ENCODE measurements around the gene ARHGEF37.

ARHGEF37 gene

DNA sequence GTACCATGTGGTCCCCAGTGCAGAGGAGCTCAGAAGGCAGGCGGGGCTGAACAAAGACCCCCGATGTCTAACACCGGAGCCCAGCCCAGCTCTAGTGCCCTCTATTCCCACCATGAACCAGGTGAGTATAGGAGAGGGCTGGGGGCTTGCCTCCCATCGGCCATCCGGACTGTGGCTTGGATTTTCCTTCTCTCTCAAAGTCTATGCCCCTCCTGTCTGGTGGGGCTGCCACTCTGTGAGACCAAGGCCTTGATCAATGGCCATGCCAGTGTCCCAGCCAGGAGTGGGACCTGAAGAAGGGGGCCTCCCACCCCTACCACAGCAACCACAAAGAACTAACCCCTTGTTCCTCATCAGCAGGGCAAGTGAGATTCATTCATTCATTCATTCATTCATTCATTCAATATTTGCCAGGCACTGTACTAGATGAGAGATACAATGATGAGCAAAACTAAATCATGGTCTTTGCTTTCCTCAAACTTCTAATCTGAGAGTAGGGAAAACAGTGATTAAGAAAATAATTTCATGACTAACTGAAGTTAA is 47.6 kb downstream of the ARHGEF37 start:
- 83 to 87% methylated on average over 1 to 3 of the region's 5 CpGs for WGBS, 2 experiments (ENCODE audit: insufficient coverage in 2 of 2)
- Histone ChIP-seq H3K4me3 (ENCODE audit: extremely low read depth, insufficient read depth, low read length, poor library complexity, severe bottlenecking) (no peak overlapping the region), H3K27ac (ENCODE audit: low read depth, low read length, severe bottlenecking) (no peak overlapping the region), H3K4me1 (ENCODE audit: control insufficient read depth, insufficient read depth, low read length, poor library complexity, severe bottlenecking) (peaks cover 30% of the 10 kb centered on the region), H3K36me3 (ENCODE audit: control insufficient read depth, insufficient read depth, low read length) (no peaks in the 10 kb centered on the region), H3K9me3 (ENCODE audit: control insufficient read depth, low read length) (no peaks in the 10 kb centered on the region)

DNA sequence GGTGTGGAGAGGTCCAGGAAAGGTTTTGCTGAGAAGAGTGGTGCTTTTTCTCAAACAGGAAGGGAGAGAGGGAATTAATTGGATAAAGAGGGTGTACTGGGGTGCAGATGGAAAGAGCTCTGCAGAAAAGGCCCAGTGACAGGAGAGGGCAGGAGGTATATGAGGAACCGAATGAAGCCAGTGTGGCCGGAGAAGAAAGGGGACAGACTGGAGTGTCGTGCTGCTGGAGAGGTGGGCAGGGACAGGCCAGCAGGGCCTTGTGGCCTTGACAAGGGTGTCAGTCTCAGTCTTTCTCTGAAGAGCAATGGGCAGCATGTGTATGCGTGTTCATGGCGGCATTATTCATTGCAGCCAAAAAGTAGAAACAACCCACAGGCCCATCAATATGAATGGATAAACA is 48.1 kb downstream of the ARHGEF37 start:
- H3K36me3 ChIP-seq (ENCODE audit: control insufficient read depth, insufficient read depth, low read length) = no peaks in the 10 kb centered on the region
- 95 to 98% methylated on average over 4 to 5 of the region's 5 CpGs for WGBS, 2 experiments (ENCODE audit: insufficient coverage in 2 of 2)
- peaks cover 30% of the 10 kb centered on the region for H3K4me1 ChIP-seq (ENCODE audit: control insufficient read depth, insufficient read depth, low read length, poor library complexity, severe bottlenecking)
- H3K4me3 ChIP-seq (ENCODE audit: extremely low read depth, insufficient read depth, low read length, poor library complexity, severe bottlenecking) = no peak overlapping the region
- no peak overlapping the region for H3K27ac ChIP-seq (ENCODE audit: low read depth, low read length, severe bottlenecking)
- H3K9me3 ChIP-seq (ENCODE audit: control insufficient read depth, low read length) = no peaks in the 10 kb centered on the region

DNA sequence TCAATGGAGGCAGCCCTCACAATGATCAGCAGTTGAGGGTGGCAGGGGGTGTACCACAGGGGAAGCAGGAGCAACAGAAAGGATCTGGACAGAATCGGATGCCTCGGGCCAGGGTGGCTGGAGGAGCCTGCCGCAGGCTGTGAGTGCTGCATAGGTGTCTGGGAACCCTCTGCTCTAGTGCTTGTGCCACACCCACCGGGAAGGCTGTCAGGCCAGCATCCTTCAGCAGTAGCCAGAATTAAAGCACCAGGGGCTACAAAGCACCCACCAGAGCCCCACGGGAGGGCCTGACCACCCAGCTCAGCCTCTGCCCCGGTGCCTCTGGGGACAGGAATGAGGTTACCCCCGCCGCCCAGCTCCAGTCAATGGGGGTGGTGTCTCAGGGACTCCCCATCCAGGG is 49.0 kb downstream of the ARHGEF37 start:
- Histone ChIP-seq H3K27ac (ENCODE audit: low read depth, low read length, severe bottlenecking) (no peak overlapping the region), H3K36me3 (ENCODE audit: control insufficient read depth, insufficient read depth, low read length) (no peaks in the 10 kb centered on the region), H3K4me3 (ENCODE audit: extremely low read depth, insufficient read depth, low read length, poor library complexity, severe bottlenecking) (no peak overlapping the region), H3K4me1 (ENCODE audit: control insufficient read depth, insufficient read depth, low read length, poor library complexity, severe bottlenecking) (peaks cover 30% of the 10 kb centered on the region), H3K9me3 (ENCODE audit: control insufficient read depth, low read length) (no peaks in the 10 kb centered on the region)
- 86 to 88% methylated on average over 7 to 8 of the region's 8 CpGs for WGBS, 2 experiments (ENCODE audit: insufficient coverage in 2 of 2)

GRCh38 chr5:149631506-149631905 is 50.2 kb downstream of the ARHGEF37 start:
- WGBS, 2 experiments (ENCODE audit: insufficient coverage in 2 of 2) = 100% methylated on average over 2 of the region's 2 CpGs
- Histone ChIP-seq H3K27ac (ENCODE audit: low read depth, low read length, severe bottlenecking) (no peak overlapping the region), H3K36me3 (ENCODE audit: control insufficient read depth, insufficient read depth, low read length) (no peaks in the 10 kb centered on the region), H3K4me1 (ENCODE audit: control insufficient read depth, insufficient read depth, low read length, poor library complexity, severe bottlenecking) (peaks cover 22% of the 10 kb centered on the region), H3K4me3 (ENCODE audit: extremely low read depth, insufficient read depth, low read length, poor library complexity, severe bottlenecking) (no peak overlapping the region), H3K9me3 (ENCODE audit: control insufficient read depth, low read length) (no peaks in the 10 kb centered on the region)

DNA sequence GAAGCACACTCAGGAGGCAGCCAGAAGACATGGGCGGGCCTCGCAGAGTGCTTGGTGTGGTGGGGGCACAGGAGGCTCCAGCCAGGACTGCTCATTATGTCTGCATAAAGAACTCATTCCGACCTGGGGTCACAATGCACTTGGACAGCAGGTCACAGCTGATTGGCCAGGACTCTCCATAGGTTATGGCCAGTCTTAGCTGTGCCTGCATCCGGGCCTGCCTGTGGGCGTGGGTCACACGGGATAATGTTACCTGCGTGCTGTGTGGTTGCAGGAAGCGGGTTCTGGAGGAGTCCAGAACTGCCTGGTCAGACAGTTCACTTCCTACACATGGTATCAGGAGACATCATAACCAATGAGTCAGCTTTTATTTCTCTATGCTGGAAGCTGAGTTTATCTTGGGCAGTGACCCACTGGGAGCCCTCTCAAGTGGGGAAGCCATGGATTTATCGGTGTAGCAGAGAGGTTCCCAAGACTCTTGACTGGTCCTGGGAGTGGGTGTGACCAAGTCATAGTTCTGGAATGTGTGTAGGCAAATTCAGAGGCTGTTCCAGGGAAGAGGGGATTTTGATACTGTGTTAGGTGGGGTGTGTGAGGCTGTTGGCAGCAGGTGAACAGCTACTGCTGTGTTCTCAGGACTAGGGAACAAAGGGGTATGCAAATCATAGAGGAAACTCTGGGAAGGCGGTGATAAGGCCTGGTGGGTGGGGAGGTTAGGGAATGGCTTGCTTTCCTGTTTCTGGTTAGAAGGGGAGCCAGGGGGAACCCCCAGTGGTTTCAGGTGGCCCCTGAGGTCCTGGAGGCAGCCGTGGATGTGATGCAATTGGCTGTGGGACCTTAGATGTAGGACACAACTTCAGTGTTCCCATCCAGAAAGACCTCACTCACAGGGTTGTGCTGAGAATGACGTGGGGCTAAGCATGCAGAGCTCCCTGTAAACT is 51.3 kb downstream of the ARHGEF37 start:
- WGBS, 2 experiments (ENCODE audit: insufficient coverage in 2 of 2) = 82 to 84% methylated on average over 8 to 11 of the region's 12 CpGs
- Histone ChIP-seq H3K4me3 (ENCODE audit: extremely low read depth, insufficient read depth, low read length, poor library complexity, severe bottlenecking) (no peak overlapping the region), H3K27ac (ENCODE audit: low read depth, low read length, severe bottlenecking) (no peak overlapping the region), H3K9me3 (ENCODE audit: control insufficient read depth, low read length) (no peaks in the 10 kb centered on the region), H3K4me1 (ENCODE audit: control insufficient read depth, insufficient read depth, low read length, poor library complexity, severe bottlenecking) (peaks cover 22% of the 10 kb centered on the region), H3K36me3 (ENCODE audit: control insufficient read depth, insufficient read depth, low read length) (no peaks in the 10 kb centered on the region)

DNA sequence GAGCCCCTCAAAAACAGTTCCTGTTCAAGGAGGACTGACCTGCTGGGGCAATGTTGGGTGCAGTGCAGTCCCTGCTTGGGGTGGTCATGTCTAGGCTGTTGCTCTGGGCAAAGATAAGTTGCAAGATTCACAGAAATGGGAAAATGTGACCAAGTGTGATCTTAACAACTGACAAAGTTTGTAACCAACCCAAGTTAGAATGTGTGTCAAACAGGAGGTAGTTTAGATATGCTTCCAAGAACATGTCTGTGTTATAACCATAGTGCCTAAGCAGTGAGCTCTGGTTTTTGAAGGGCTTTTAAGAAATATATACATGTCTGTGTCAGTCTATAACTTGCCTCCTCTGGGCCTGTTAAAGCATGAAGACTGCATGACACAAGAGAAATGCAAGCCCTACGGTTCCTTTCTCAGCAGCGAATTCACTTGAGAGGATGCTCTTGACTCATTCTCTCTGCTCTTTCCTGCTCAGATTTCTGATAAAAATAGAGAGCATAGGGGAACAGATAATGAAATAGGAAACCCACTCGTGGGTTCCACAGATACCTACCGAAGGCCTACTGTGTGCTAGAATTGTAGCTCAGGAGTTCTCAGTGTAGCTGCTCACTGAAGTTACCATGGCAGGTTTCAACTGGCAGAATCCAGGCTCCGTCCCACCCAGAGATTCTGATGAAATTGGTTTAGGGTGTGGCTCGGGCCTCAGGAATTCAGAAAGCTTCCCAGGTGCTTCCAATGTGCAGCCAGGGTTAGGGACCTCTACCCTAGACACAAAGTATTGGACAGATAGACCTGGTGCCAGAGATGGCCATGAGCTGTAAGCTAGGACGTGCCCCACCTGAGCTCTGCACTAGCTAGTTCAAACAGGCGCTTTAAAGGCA is 52.4 kb downstream of the ARHGEF37 start:
- 78 to 88% methylated on average over 7 to 8 of the region's 8 CpGs for WGBS, 2 experiments (ENCODE audit: insufficient coverage in 2 of 2)
- Histone ChIP-seq H3K36me3 (ENCODE audit: control insufficient read depth, insufficient read depth, low read length) (no peaks in the 10 kb centered on the region), H3K27ac (ENCODE audit: low read depth, low read length, severe bottlenecking) (peak overlapping the region; percentile 16), H3K4me1 (ENCODE audit: control insufficient read depth, insufficient read depth, low read length, poor library complexity, severe bottlenecking) (peaks cover 22% of the 10 kb centered on the region), H3K9me3 (ENCODE audit: control insufficient read depth, low read length) (no peaks in the 10 kb centered on the region), H3K4me3 (ENCODE audit: extremely low read depth, insufficient read depth, low read length, poor library complexity, severe bottlenecking) (no peak overlapping the region)

GRCh38 chr5:149635394-149635793 is 54.1 kb downstream of the ARHGEF37 start:
- 83 to 100% methylated on average over 1 to 2 of the region's 2 CpGs for WGBS, 2 experiments (ENCODE audit: insufficient coverage in 2 of 2)
- Histone ChIP-seq H3K4me1 (ENCODE audit: control insufficient read depth, insufficient read depth, low read length, poor library complexity, severe bottlenecking) (peaks cover 27% of the 10 kb centered on the region), H3K4me3 (ENCODE audit: extremely low read depth, insufficient read depth, low read length, poor library complexity, severe bottlenecking) (no peak overlapping the region), H3K9me3 (ENCODE audit: control insufficient read depth, low read length) (no peaks in the 10 kb centered on the region), H3K36me3 (ENCODE audit: control insufficient read depth, insufficient read depth, low read length) (no peaks in the 10 kb centered on the region), H3K27ac (ENCODE audit: low read depth, low read length, severe bottlenecking) (no peak overlapping the region)

DNA sequence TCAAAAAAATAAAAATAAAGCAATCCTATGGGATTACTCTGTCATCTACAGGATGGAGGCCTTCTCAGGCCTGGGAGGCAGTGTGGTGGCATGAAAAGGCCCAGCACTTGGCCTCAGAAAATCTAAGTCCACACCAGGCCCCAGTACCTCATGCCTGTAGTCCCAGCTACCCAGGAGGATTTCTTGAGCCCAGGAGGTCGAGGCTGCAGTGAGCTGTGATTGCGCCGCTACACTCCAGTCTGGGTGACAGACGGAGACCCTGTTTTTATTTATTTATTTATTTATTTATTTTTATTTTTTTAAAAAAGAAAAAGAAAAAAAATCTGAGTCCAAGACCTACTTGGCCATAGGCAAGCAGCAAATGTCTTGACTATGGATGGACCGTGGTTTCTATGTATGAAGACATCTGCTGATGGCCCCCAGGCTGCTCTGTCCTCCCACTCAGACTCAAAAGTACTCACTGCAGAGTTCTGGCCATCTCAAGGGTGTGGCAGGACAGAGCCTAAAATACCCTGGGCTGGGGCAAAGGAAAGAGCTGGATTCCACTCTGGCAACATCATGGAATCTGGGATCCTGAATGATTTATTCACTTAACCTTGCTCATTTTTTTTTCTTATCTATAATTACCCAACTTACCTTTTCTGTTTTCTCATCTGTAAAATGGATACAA is 55.0 kb downstream of the ARHGEF37 start:
- Histone ChIP-seq H3K4me1 (ENCODE audit: control insufficient read depth, insufficient read depth, low read length, poor library complexity, severe bottlenecking) (peaks cover 23% of the 10 kb centered on the region), H3K36me3 (ENCODE audit: control insufficient read depth, insufficient read depth, low read length) (no peaks in the 10 kb centered on the region), H3K4me3 (ENCODE audit: extremely low read depth, insufficient read depth, low read length, poor library complexity, severe bottlenecking) (no peak overlapping the region), H3K27ac (ENCODE audit: low read depth, low read length, severe bottlenecking) (no peak overlapping the region), H3K9me3 (ENCODE audit: control insufficient read depth, low read length) (no peaks in the 10 kb centered on the region)
- 80% methylated on average over 1 of the region's 5 CpGs; no CpG with 5 or more reads in 1 of the 2 experiments for WGBS, 2 experiments (ENCODE audit: insufficient coverage in 2 of 2)

DNA sequence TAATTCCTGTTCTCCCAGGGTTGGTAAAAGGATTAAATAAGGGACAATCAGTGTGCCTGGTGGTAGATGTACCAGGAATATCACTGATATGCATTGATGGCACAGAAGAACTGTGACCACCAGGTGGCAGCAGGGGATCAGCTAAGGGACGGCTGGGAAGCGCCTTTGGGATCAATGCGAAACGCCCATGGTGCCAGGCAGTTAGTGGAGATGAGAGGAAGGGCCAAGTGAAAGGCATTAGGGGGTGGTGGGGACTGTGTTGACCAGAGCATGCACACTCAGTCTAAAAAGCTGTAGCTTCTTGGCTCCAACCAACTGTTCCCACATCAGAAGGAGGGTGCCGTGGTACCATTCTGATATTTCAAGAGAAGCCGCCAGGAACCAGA is 55.6 kb downstream of the ARHGEF37 start:
- H3K36me3 ChIP-seq (ENCODE audit: control insufficient read depth, insufficient read depth, low read length) = no peaks in the 10 kb centered on the region
- no peaks in the 10 kb centered on the region for H3K9me3 ChIP-seq (ENCODE audit: control insufficient read depth, low read length)
- 0 to 7% methylated on average over 2 to 4 of the region's 6 CpGs for WGBS, 2 experiments (ENCODE audit: insufficient coverage in 2 of 2)
- no peak overlapping the region for H3K4me3 ChIP-seq (ENCODE audit: extremely low read depth, insufficient read depth, low read length, poor library complexity, severe bottlenecking)
- no peak overlapping the region for H3K27ac ChIP-seq (ENCODE audit: low read depth, low read length, severe bottlenecking)
- H3K4me1 ChIP-seq (ENCODE audit: control insufficient read depth, insufficient read depth, low read length, poor library complexity, severe bottlenecking) = peaks cover 23% of the 10 kb centered on the region

- Histone ChIP-seq H3K4me3 (ENCODE audit: extremely low read depth, insufficient read depth, low read length, poor library complexity, severe bottlenecking) (no peak overlapping the region), H3K4me1 (ENCODE audit: control insufficient read depth, insufficient read depth, low read length, poor library complexity, severe bottlenecking) (peaks cover 14% of the 10 kb centered on the region), H3K27ac (ENCODE audit: low read depth, low read length, severe bottlenecking) (no peak overlapping the region), H3K36me3 (ENCODE audit: control insufficient read depth, insufficient read depth, low read length) (no peaks in the 10 kb centered on the region), H3K9me3 (ENCODE audit: control insufficient read depth, low read length) (no peaks in the 10 kb centered on the region)
- 83 to 97% methylated on average over 5 of the region's 5 CpGs for WGBS, 2 experiments (ENCODE audit: insufficient coverage in 2 of 2)
Measured at GRCh38 chr5:149638136-149638535, 56.8 kb downstream of the ARHGEF37 start.
